NCI-H2081 treated with DMSO at 0.1 percent for 48 hours (cell line): ENCODE results near the gene CABP4.
"Not testable (repeated sequence)": the region's sequence is repeated elsewhere in the genome, so short reads cannot be mapped to it uniquely, and the experiment has no call there.

Experiments
- DNase-seq: peaks from one replicate; lab custom pipeline; 2025; lab: John Stamatoyannopoulos, UW

Gene CABP4

GRCh38 chr11:67482275-67482826 is 27.2 kb downstream of the CABP4 start:
- no peak for DNase-seq

DNA sequence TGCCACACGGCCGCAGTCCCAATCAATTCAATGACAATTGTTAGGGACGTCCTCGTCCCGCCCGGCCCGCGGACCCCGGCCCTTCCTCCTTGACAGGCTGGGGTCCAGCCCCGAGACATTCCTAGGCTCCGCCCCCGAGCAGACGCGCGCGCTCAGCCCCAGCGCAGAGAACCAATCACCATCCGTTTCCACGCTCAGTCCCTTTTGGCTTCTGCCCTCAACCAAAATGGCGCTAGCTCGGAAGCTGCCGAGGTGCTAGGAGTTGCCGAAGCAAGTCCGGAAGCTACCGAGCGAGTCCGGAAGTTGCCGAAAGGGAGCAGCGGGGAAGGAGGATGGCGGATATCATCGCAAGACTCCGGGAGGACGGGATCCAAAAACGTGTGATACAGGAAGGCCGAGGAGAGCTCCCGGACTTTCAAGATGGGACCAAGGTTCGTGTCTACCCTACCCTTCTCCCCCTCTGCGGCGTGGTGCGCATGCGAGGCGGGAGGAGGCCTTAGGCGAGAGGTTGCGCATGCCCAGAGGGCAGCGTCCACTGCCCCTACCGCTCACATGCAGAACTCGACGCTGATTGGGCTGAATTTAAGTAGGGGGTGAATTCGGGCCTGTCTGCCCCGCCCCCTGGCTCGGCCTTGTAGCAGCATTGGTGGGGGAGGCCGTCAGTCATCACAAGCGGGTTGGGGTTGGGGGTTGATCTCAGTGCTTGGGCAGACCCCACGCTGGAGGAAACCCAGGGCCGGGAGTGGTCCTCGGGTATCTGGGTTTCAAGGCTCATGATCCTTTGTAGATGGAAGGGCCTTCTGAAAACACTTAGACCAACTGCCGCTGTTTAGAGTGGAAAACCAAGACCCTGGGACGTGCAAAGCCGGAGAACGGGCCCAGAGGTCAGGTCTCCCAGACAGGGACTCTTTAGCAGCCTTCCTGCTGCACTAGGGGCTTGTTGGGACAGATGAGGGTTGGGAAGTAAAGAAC is 28.0 kb downstream of the CABP4 start, which contains the start of gene AIP:
AIP (plus strand) TSS at position 200 of the 972 bp plus-strand sequence; CDS start at position 333, 133 bp downstream.
- DNase-seq = peak; percentile 92

- DNase-seq = no peak
Measured at GRCh38 chr11:67483831-67484665, 28.9 kb downstream of the CABP4 start.

GRCh38 chr11:67484847-67485311 is 29.7 kb downstream of the CABP4 start:
- DNase-seq = no peak

DNA sequence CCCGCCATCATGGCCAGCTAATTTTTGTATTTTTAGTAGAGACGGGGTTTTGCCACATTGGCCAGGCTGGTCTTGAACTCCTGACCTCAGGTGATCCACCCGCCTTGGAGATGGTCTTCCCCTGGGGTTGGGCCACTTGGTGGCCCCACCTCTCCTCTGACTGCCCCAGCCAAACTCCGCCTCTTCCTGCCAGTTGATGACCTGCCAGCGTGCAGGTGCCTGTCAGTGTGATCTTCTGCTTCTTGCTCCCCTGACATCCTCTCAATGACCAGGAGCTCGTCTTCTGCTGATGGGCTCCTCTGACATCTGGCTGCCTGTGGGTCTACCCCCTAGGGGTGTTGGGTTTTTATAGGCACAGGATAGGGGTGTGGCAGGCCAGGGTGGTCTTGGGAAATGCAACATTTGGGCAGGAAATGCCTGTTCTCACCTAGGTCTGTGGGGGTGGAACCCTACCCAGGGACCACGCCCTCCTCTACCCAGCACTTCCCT is 30.8 kb downstream of the CABP4 start:
- not testable (repeated sequence) for DNase-seq

DNA sequence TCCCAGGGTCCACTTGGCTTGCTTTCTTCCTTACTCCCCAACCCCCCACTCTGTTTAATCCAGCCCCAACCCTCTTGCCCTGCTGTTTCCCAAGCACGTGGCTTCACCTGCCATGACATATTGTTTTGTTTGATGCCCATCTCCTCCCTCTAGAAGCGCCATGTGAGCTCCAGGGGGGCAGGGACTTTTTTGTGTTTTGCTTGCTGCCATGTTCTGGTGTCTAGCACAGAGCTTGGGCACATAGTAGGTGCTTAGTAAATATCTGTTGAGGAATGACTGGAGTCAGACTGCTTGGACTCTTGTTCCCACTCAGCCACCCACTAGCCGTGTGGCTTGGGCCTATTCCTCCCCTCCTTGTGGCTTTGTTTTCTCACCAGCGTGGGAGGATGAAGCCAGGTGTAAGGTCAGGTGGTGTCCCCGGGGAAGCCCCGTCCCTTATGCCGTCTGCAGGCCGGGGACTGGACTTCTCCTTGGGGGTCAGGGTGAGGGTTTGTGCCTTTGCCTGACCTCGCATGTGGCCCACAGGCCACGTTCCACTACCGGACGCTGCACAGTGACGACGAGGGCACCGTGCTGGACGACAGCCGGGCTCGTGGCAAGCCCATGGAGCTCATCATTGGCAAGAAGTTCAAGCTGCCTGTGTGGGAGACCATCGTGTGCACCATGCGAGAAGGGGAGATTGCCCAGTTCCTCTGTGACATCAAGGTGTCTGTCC is 31.5 kb downstream of the CABP4 start:
- no peak for DNase-seq

DNA sequence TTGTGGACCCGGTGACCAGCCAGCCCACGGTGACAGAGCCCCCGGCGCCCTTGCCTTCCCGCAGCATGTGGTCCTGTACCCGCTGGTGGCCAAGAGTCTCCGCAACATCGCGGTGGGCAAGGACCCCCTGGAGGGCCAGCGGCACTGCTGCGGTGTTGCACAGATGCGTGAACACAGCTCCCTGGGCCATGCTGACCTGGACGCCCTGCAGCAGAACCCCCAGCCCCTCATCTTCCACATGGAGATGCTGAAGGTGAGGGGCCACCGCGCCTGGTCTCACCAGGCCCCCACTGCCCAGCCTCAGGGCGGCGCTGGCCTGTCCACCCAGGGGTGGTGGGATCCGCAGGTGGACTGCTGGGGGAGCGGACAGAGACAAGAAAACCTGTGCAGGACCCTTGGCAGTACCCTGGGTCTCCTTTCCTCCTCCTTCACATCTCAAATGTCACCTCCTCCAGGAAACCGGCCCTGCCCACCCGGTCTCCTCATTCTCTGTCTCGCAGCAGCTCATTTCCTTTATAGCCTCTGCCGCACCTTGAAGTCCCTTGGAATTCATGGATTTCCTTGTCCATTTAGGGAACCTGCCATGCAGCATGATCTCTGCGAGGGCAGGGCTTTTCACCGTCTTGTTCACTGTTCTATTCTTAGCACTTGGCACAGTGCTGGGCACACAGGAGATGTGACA is 34.2 kb downstream of the CABP4 start:
- no peak for DNase-seq

- DNase-seq = no peak
Measured at GRCh38 chr11:67489885-67490726, 35.0 kb downstream of the CABP4 start.

DNA sequence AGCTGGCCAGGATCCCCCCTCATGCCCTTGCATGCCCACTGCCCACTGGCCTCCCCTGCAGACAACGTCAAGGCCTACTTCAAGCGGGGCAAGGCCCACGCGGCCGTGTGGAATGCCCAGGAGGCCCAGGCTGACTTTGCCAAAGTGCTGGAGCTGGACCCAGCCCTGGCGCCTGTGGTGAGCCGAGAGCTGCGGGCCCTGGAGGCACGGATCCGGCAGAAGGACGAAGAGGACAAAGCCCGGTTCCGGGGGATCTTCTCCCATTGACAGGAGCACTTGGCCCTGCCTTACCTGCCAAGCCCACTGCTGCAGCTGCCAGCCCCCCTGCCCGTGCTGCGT is 35.5 kb downstream of the CABP4 start:
- DNase-seq = no peak

DNA sequence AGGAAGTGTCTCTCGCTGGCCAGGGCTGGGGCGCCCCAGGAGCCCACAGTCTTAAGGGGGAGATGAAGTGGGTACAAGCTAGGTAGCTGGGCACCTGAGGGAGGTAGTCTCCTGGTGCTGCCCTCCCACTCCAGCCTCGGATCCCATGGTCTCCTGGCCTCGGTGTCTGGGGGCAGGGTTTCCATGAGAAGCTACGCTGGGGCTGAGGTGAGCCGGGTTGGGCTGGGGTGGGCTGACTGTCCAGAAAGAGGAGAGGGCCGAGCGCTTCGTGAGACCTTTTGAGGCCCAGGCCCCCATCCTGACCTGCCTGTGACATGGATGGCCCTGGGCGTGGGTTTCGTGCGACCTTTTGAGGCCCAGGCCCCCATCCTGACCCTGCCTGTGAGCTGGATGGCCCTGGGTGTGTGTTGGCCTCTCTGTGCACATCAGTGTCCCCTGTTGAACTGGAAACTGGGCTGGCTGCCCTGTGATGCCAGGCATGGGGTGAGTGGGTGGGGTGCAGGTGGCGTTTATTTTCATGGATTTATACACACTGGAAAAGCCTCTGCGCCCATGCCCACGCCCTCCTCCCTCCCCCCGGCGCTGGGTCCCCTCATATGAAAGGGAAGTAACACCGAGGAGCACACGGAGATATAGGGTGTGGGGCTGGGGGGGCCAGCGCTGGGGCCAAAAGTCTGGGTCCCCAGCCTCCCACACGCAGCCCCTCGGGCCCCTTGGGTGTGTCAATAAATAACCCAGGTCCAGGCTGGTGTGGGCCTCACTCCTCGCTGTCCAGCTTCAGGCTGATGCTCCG is 36.3 kb downstream of the CABP4 start:
- no peak for DNase-seq

GRCh38 chr11:67492069-67492727 is 37.0 kb downstream of the CABP4 start:
- DNase-seq = no peak

DNA sequence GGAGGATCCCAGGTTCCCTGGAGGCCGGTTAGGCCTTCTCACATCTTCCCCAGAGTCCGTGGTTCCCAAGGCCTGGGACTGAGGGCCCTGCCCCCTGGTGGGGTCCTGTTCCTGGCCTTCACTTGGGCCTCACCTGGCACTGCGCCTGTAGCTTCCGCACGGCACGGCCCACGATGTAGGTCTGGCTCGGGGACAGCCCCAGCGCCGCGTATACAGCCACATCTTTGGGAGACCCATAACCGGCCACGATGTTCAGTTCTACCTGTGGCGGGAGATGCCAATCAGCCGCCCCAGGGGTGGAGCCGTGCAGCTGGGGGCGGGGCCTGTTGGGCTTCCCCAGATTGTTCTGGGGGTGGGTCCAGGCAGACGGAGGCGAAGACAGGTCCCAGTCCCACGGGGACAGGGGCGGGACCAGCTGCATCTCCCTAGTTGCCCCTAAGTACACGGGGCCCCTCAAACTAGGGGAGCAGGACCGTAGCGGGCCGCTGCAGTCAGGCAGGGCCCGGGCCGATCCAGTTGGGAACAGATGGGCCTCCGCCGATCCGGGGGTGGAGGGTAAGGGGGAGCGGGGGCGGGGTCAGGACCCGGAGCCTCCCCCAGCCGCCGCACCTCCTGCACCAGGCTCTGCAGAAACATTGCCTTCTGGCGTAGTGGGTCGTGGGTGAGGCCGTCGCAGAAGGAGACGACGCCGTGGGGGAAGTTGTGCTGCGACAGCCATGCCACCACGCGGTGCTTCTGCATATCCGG is 37.8 kb downstream of the CABP4 start:
- DNase-seq = no peak

DNA sequence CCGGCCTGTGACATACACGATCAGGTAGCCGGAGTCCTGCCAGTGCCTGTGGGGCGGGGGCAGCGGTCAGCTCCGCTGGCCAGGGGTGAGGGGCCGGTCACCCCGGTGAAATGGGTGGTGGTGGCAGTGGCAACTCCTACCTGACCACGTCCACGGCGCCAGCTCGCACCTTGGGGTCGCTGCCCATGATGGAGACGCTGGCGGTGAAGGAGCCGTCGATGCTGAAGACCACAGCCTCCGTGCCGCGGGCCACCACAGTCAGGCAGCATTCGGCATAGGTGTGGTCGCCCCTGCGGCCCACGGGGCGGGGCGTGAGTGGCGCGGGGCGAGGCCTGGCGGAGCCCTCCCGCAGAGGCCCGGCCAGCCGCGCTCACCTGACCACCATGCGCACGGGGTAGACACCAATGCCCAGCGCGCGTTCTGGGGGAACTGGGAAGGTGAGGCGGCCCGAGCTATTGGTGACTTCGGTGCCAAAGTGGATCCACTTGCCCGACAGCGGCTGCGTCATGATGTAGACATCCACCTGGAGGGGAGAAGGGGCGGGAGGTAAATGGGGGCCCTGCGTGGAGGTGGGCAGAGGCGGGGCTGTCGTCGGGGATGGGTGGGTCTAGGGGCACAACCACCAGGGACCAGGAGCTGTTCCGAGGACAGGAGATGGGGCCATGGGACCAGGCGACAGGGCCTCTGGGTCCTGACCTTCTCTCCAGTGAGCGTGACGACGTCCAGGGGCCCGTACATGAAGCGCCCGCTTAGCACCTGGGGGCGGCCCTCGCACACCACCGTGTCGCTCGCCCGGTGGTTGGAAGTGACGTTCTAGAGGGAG is 38.6 kb downstream of the CABP4 start:
- no peak for DNase-seq

GRCh38 chr11:67494371-67495233 is 39.4 kb downstream of the CABP4 start:
- no peak for DNase-seq

DNA sequence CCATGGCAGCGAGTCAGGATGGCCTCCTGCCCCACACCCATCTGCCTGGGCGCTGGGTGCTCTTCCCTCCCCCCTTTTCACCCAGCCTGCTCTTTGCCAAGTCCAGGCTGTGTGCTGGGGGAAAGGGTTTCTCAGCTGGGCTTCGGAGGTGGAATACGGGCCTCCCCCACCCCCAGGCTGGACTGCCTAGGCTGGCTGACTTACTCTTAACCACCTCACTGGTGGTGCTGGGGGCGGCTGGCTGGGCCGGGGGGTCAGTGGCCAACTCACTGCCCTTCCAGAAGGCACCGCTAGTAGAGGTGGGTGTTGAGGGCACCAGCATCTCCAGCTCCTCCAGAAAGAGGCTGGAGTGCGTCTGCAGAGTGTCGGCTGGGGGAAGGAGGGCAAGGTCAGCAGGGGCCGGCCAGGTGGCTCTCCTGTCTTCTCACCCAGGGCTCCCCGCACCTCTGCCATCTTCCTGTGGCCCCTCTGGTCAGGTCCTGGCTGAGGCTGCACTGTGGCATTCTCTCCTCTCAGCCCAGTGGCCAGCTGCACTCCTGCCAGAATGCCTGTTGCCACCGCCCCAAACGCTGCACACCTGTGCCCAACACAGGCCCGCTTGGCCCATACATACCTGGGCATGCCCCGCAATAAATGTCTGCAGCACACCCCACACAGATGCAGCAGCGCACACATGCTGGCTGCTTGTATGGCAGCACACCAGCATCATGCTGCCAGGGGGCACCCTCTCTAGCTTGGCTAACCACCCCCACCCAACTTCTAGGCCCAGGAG is 40.3 kb downstream of the CABP4 start:
- DNase-seq = no peak
